Measurements from ENCODE around the gene EMX1.

Gene EMX1

GRCh38 chr2:72921088-72921851, 4.0 kb downstream of the EMX1 start:
- in situ Hi-C loops (cut with HindIII; ENCODE audit: low pct_ligation_motif_present, low pct_unique_long_range_greater_than_20kb, low sequenced_read_pairs), result no loop called here
- no peak for DNase-seq

DNA sequence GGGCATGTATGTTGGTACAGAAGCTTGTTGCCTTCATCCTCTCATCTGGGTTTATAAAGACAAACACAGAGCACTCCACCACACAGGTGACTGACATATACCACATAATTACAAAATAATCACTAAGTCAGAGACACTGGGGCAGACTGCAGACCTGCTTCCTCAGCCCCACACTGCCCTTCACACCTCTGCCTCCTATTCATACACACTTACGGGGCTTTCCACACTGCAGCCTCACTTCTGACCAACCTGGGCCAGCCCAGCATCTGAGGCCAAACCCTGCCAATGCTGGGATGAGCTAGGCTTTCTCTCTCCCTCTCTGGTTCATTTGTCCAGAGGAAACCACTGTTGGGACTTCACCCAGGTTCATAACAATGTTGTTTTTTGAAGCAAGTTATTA, 4.5 kb downstream of the EMX1 start:
- no peak for DNase-seq
- in situ Hi-C loops (cut with HindIII; ENCODE audit: low pct_ligation_motif_present, low pct_unique_long_range_greater_than_20kb, low sequenced_read_pairs), result no loop called here

DNA sequence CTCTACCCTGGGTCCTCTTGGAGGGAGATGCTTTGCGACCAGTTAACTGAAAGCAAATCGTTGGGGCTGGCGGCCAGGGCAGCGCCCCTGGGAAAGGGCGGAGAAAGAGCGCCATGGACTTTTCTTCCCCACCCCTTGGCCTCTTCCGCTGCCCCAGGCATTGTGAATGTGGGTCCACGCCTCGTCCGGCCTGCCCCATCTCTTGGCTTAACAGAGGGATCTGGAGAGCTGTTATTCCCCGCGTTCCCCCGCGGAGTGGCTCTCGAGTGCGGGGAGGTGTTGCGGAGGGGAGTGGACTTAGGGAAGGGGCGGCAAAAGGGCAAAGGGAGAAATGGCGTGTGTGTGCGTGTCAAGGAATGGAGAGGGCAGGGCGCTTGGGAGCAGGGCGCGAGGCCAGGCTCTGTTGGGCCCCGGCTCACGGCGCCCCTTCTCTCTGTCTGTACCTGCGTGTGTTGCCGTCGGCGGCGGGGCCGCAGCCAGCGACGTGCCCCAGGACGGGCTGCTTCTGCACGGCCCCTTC, 6.6 kb downstream of the EMX1 start:
- DNase-seq, result no peak
- in situ Hi-C loops (cut with HindIII; ENCODE audit: low pct_ligation_motif_present, low pct_unique_long_range_greater_than_20kb, low sequenced_read_pairs), result no loop called here

- DNase-seq, result no peak
- in situ Hi-C loops (cut with HindIII; ENCODE audit: low pct_ligation_motif_present, low pct_unique_long_range_greater_than_20kb, low sequenced_read_pairs), result no loop called here
Measured at GRCh38 chr2:72924353-72925240, 7.3 kb downstream of the EMX1 start.

- no peak for DNase-seq
- in situ Hi-C loops (cut with HindIII; ENCODE audit: low pct_ligation_motif_present, low pct_unique_long_range_greater_than_20kb, low sequenced_read_pairs), result no loop called here
Measured at GRCh38 chr2:72925328-72925943, 8.1 kb downstream of the EMX1 start.

GRCh38 chr2:72926368-72926767, 9.0 kb downstream of the EMX1 start:
- in situ Hi-C loops (cut with HindIII; ENCODE audit: low pct_ligation_motif_present, low pct_unique_long_range_greater_than_20kb, low sequenced_read_pairs), result no loop called here
- DNase-seq, result no peak

GRCh38 chr2:72926811-72927465, 9.6 kb downstream of the EMX1 start:
- no peak for DNase-seq
- in situ Hi-C loops (cut with HindIII; ENCODE audit: low pct_ligation_motif_present, low pct_unique_long_range_greater_than_20kb, low sequenced_read_pairs), result no loop called here

GRCh38 chr2:72927619-72928550, 10.6 kb downstream of the EMX1 start:
- DNase-seq, result no peak
- in situ Hi-C loops (cut with HindIII; ENCODE audit: low pct_ligation_motif_present, low pct_unique_long_range_greater_than_20kb, low sequenced_read_pairs), result no loop called here

DNA sequence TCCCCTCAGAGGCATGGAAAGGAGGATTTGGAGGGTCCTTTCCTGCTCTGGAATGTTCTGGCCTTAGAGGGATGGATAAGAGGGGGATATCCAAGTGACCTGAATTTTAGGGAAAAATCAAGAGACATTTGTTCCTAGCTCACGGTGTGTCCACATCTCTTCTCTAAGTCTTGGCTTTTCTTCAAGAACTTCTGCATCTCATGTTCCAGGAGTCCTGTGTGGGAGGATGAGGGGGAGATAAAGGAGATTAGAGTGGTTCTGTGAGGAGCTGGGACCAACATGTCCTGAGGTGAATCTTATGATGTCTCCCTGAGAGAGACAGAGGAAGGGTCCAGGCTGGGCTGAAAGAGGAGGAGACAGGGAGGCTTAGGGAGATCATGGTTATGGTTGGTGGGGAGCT, 11.7 kb downstream of the EMX1 start:
- in situ Hi-C loops (cut with HindIII; ENCODE audit: low pct_ligation_motif_present, low pct_unique_long_range_greater_than_20kb, low sequenced_read_pairs), result no loop called here

DNA sequence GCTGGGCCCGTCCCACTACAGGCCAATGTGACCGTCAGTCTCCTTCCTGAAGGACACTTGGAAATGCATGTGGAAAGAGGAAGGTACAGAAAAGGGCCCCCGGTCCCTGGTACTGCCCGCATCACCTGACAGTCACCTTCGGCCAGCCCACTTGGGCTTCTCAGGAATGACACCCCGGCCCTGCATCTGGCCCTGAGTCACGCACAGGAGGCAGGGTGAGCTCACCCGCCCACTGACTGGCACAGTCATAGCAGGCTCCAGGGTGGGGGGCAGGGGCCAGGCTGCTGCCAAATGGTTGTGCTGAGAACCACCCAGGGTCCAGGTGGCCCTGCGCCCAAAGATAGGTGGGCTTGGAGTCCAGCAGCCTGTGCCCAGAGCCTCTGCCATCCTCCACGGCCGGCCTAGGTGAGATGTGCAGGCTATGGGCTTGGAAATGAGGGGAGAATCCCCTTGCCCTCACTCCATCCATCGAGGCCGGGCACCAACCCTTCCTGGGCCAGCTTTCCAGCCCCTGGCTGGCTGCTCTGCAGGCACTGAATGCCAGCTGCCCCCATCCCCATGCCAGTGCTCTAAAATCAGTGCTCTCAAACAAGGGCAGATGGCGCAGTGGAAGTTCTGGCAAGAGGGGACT, 14.1 kb downstream of the EMX1 start:
- DNase-seq, result peak; percentile 67
- in situ Hi-C loops (cut with HindIII; ENCODE audit: low pct_ligation_motif_present, low pct_unique_long_range_greater_than_20kb, low sequenced_read_pairs), result no loop called here

More for the DNA sequence above, 11.7 kb downstream of the EMX1 start:
- no peak for DNase-seq

GRCh38 chr2:72932045-72932740, 14.9 kb downstream of the EMX1 start:
- in situ Hi-C loops (cut with HindIII; ENCODE audit: low pct_ligation_motif_present, low pct_unique_long_range_greater_than_20kb, low sequenced_read_pairs), result no loop called here
- DNase-seq, result peak; percentile 40

DNA sequence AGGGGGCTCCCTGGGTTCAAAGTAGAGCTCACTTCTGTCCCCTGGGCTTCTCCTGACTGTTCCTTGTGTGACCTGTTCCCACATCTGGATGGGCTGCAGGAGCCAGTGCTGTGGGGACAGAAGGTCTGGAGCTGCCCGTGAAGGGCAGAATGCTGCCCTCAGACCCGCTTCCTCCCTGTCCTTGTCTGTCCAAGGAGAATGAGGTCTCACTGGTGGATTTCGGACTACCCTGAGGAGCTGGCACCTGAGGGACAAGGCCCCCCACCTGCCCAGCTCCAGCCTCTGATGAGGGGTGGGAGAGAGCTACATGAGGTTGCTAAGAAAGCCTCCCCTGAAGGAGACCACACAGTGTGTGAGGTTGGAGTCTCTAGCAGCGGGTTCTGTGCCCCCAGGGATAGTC, 15.5 kb downstream of the EMX1 start:
- in situ Hi-C loops (cut with HindIII; ENCODE audit: low pct_ligation_motif_present, low pct_unique_long_range_greater_than_20kb, low sequenced_read_pairs), result no loop called here
- DNase-seq, result no peak

DNA sequence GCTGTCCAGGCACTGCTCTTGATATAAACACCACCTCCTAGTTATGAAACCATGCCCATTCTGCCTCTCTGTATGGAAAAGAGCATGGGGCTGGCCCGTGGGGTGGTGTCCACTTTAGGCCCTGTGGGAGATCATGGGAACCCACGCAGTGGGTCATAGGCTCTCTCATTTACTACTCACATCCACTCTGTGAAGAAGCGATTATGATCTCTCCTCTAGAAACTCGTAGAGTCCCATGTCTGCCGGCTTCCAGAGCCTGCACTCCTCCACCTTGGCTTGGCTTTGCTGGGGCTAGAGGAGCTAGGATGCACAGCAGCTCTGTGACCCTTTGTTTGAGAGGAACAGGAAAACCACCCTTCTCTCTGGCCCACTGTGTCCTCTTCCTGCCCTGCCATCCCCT, 15.9 kb downstream of the EMX1 start:
- in situ Hi-C loops (cut with HindIII; ENCODE audit: low pct_ligation_motif_present, low pct_unique_long_range_greater_than_20kb, low sequenced_read_pairs), result no loop called here
- no peak for DNase-seq

GRCh38 chr2:72933646-72934151, 16.4 kb downstream of the EMX1 start:
- DNase-seq, result no peak
- in situ Hi-C loops (cut with HindIII; ENCODE audit: low pct_ligation_motif_present, low pct_unique_long_range_greater_than_20kb, low sequenced_read_pairs), result no loop called here

GRCh38 chr2:72934683-72935610, 17.6 kb downstream of the EMX1 start:
- peak; percentile 45 for DNase-seq
- in situ Hi-C loops (cut with HindIII; ENCODE audit: low pct_ligation_motif_present, low pct_unique_long_range_greater_than_20kb, low sequenced_read_pairs), result no loop called here

GRCh38 chr2:72935611-72935957, 18.3 kb downstream of the EMX1 start:
- DNase-seq, result no peak
- in situ Hi-C loops (cut with HindIII; ENCODE audit: low pct_ligation_motif_present, low pct_unique_long_range_greater_than_20kb, low sequenced_read_pairs), result no loop called here

Data from ACHN (cell line).